ENCODE data around the gene TFAP2B. TPM values are rescaled to one million over a fixed set of nuclear protein-coding genes. Genes with fewer than 3 reads are reported as not detected.

Gene TFAP2B
- total RNA-seq, 6 experiments from 2014 or later = not detected

DNA sequence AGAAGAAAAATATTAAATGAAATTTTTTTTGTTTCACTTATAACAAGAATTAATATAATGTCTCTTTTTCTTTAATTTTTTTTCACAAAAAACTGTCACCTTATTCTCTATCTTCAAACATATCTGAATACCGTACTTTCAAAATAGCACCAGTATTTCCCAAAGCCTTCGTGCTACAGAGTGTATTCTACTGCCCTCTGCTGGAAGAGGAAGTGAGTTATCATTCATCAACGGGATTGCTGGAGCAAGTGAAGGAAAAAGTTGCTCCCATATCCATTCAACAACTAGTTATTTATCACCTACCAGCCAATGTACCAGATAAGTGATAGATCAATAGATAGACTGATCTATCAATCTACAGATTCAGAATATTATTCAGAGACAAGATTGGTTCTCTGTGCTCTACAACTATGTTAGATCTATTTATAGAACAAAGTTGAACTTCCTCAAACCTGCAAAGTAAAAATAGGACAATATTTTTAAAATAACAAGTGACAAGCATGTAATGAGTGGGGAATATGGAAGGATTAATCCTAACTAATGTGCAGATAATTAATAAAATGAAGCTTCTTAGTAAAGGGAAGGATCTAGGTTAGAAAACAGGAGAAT lies 26.7 kb upstream of the TFAP2B start:
- intact Hi-C loops (cut with DNase I) = no loop called here
- Histone ChIP-seq H3K27me3 (no peaks in the 10 kb centered on the region), H3K27ac (no peak overlapping the region), H3K9me3 (no peaks in the 10 kb centered on the region), H3K36me3 (no peaks in the 10 kb centered on the region), H3K4me1 (no peaks in the 10 kb centered on the region), H3K4me3 (no peak overlapping the region)
- TF ChIP-seq, protein P1, sequence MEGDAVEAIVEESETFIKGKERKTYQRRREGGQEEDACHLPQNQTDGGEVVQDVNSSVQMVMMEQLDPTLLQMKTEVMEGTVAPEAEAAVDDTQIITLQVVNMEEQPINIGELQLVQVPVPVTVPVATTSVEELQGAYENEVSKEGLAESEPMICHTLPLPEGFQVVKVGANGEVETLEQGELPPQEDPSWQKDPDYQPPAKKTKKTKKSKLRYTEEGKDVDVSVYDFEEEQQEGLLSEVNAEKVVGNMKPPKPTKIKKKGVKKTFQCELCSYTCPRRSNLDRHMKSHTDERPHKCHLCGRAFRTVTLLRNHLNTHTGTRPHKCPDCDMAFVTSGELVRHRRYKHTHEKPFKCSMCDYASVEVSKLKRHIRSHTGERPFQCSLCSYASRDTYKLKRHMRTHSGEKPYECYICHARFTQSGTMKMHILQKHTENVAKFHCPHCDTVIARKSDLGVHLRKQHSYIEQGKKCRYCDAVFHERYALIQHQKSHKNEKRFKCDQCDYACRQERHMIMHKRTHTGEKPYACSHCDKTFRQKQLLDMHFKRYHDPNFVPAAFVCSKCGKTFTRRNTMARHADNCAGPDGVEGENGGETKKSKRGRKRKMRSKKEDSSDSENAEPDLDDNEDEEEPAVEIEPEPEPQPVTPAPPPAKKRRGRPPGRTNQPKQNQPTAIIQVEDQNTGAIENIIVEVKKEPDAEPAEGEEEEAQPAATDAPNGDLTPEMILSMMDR (IDR thresholded peaks at IDR 0.05) = peak; percentile 45 to 87 (median 80)
- no peak for TF ChIP-seq POLR2A (IDR thresholded peaks at IDR 0.05)
- ATAC-seq (peak; percentile 82 to 91 (median 84)), DNase-seq (no peak)
- 0% methylated on average over 3 of the region's 3 CpGs for WGBS (ENCODE audit: insufficient coverage, low coverage, low lambda C conversion rate, missing lambda C conversion rate)

DNA sequence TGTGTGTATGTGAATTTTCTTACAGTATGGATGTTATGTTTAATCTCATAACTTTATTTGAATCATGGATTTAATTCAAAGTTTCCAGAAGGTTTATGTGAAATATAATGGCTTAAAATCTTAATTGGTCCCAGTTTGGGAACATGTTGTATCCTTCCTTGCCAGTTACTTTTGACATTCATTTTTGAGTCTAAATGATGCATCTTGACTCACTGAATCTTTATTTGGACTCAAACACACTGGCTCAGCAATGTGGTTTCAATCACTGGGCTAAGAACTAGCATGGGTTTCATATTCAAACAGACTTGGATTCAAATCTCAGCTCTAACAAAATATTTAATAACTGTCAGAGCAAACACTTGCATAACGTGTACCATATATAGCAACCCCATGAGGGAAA lies 25.9 kb upstream of the TFAP2B start:
- H3K4me3 ChIP-seq = no peak overlapping the region
- intact Hi-C loops (cut with DNase I) = no loop called here
- H3K27me3 ChIP-seq = no peaks in the 10 kb centered on the region
- no peak for DNase-seq
- WGBS (ENCODE audit: insufficient coverage, low coverage, low lambda C conversion rate, missing lambda C conversion rate) = 44% methylated on average over 1 of the region's 1 CpG
- no peaks in the 10 kb centered on the region for H3K4me1 ChIP-seq
- TF ChIP-seq POLR2A (IDR thresholded peaks at IDR 0.05) = no peak
- TF ChIP-seq, protein P1 (IDR thresholded peaks at IDR 0.05) = no peak
- no peaks in the 10 kb centered on the region for H3K36me3 ChIP-seq
- H3K27ac ChIP-seq = no peak overlapping the region
- no peaks in the 10 kb centered on the region for H3K9me3 ChIP-seq
- no peak for ATAC-seq

DNA sequence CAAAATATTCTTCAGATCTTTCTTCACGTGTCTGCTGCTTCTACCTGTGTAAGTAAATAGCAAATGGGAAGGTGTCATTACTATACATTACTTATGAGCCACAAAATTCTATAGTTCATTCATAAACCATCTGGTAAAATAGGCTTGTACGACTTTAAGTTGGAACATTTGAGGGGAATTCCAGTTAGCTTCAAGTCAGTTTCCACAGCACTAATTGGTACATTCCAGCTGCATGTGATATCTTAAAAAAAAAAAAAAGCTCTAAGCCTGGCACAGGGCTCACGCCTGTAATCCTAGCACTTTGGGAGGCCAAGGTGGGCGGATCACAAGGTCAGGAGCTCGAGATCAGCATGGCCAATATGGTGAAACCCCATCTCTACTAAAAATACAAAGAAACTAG lies 23.1 kb upstream of the TFAP2B start:
- no peak for TF ChIP-seq POLR2A (IDR thresholded peaks at IDR 0.05)
- Histone ChIP-seq H3K36me3 (no peaks in the 10 kb centered on the region), H3K9me3 (no peaks in the 10 kb centered on the region), H3K4me3 (no peak overlapping the region), H3K4me1 (no peaks in the 10 kb centered on the region), H3K27ac (no peak overlapping the region), H3K27me3 (no peaks in the 10 kb centered on the region)
- DNase-seq = no peak
- 30% methylated on average over 5 of the region's 5 CpGs for WGBS (ENCODE audit: insufficient coverage, low coverage, low lambda C conversion rate, missing lambda C conversion rate)
- intact Hi-C loops (cut with DNase I) = no loop called here
- ATAC-seq = no peak

DNA sequence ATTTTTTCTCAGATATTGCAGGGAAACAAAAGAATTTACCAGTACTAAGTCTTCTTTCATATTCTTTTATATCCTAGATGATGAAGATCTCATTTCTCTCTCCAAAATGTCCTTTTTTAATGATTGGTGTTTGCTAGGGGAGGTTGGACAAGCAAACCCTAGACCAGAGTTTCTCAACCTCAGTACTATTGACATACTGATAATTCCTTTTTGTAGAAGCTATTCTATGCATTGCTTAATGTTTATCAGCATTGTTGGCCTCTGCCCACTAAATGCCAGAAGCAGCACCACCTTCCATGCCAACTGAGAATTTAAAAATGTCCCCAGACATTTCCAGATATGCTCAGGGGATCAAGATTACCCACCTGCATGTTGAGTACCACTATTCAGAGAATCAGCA lies 14.4 kb upstream of the TFAP2B start:
- Histone ChIP-seq H3K27ac (no peak overlapping the region), H3K27me3 (no peaks in the 10 kb centered on the region), H3K4me1 (peaks cover 0 to 17% (median 0%) of the 10 kb centered on the region in 4 donors), H3K36me3 (no peaks in the 10 kb centered on the region), H3K9me3 (no peaks in the 10 kb centered on the region), H3K4me3 (no peak overlapping the region)
- intact Hi-C loops (cut with DNase I) = no loop called here
- TF ChIP-seq POLR2A (IDR thresholded peaks at IDR 0.05) = no peak
- TF ChIP-seq, protein P1 (IDR thresholded peaks at IDR 0.05) = no peak
- peak in 3 of 4 donors; percentile 69 to 71 (median 70) for ATAC-seq
- DNase-seq = no peak

DNA sequence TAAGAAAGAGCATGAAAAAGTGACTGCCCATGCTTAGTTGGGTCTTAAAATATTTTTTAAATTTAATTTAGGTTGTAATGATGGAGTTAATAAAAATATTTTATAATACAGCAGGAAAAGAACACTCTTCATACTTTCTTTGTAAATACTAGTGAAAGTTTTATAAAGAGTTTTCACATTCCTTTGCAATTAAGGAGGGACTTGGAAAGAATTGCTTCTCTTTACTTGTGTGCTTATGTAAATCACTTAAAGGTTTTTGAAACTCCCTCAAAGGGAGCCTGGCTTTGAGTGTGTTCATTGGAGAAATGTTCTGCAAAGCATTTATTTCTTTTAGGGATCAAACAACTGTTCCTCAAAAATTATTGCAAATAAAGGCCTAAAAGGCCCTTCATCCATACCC lies 11.6 kb upstream of the TFAP2B start:
- no peak overlapping the region for H3K4me3 ChIP-seq
- ATAC-seq = no peak

More for the DNA sequence above, 11.6 kb upstream of the TFAP2B start:
- TF ChIP-seq, protein P1 (IDR thresholded peaks at IDR 0.05) = no peak
- no peak for TF ChIP-seq POLR2A (IDR thresholded peaks at IDR 0.05)
- no peaks in the 10 kb centered on the region for H3K9me3 ChIP-seq
- intact Hi-C loops (cut with DNase I) = no loop called here
- no peaks in the 10 kb centered on the region for H3K36me3 ChIP-seq
- H3K27ac ChIP-seq = no peak overlapping the region
- DNase-seq = no peak
- peaks cover 0 to 17% (median 0%) of the 10 kb centered on the region in 4 donors for H3K4me1 ChIP-seq
- no peaks in the 10 kb centered on the region for H3K27me3 ChIP-seq

Measured in right lobe of liver (tissue), 6 donors.